Measurements from ENCODE around the gene SAV1. TPM values are rescaled to one million over a fixed set of nuclear protein-coding genes. Genes with fewer than 3 reads are reported as not detected.

SAV1 gene
- polyA plus RNA-seq, 2 of the 4 experiments (the other 2 are of a cell fraction): 20.3 TPM

DNA sequence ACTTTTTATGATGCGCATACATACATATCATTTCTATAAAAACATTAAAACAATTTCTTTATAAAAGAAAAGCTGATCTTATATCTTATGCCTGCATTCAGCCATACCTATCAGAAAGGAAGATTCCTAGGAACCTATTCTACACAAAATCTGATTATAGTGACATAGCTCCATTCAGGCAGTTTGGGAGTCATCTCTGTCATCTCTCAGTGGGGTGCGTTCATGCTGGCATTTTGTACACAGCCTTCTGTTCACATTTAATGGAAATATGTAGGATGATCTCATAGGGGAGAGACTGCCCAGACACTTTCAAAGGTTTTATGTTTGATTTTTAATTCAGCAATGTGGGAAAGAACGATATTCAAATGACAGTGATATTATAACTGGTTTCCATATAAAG is 55.3 kb downstream of the SAV1 start:
- CTCF ChIA-PET: no interaction called here
- no peak overlapping the region for H3K27ac ChIP-seq
- WGBS (ENCODE audit: missing lambda C conversion rate): 86% methylated on average over 3 of the region's 3 CpGs
- FAIRE-seq: no peak
- ATAC-seq: no peak
- no peak overlapping the region for H3K4me3 ChIP-seq
- no peak overlapping the region for H3K4me2 ChIP-seq
- H3K9me3 ChIP-seq: no peaks in the 10 kb centered on the region
- TF ChIP-seq MAFK (IDR thresholded peaks at IDR 0.05; ENCODE audit: partially characterized antibody): no peak
- POLR2A ChIA-PET: no interaction called here
- DNase-seq (ENCODE audit: low read depth in 1 of 2, low spot score in 1 of 2): no peak
- no peaks in the 10 kb centered on the region for H3K4me1 ChIP-seq

DNA sequence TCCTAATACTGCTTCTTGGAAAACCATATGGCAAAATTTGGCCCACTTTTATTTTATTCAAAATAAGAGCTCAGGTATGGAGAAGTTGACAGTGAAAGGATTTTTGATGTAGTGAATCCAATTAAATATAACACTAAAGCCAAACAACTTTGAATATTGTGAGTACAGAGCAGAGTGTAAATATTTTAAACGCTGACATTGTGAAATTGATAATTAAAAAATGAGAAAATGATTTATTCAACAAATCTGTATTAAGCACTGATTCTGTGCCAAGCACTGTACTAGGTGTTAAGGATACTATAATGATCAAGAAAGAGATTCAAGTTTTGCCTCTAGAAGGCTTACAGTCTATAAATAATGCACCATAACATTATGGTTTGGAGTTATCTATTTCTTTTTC is 57.6 kb downstream of the SAV1 start:
- no peaks in the 10 kb centered on the region for H3K4me1 ChIP-seq
- no peaks in the 10 kb centered on the region for H3K9me3 ChIP-seq
- 48% methylated on average over 1 of the region's 1 CpG for WGBS (ENCODE audit: missing lambda C conversion rate)
- ChIA-PET CTCF (interaction anchor here (1.4 to 2.1 kb wide), 2 partner anchors 9 to 166 kb away, joined by 3 to 4 read pairs; no protein-coding TSS in a partner anchor), POLR2A (no interaction called here)
- DNase-seq (ENCODE audit: low read depth in 1 of 2, low spot score in 1 of 2) (no peak), FAIRE-seq (no peak), ATAC-seq (no peak)
- H3K4me2 ChIP-seq: no peak overlapping the region
- H3K4me3 ChIP-seq: no peak overlapping the region
- TF ChIP-seq NPAS2 (CRISPR knock-in tag; IDR thresholded peaks at IDR 0.05; ENCODE audit: borderline replicate concordance) (no peak), MAFK (IDR thresholded peaks at IDR 0.05; ENCODE audit: partially characterized antibody) (peak; percentile 50)
- no peak overlapping the region for H3K27ac ChIP-seq

DNA sequence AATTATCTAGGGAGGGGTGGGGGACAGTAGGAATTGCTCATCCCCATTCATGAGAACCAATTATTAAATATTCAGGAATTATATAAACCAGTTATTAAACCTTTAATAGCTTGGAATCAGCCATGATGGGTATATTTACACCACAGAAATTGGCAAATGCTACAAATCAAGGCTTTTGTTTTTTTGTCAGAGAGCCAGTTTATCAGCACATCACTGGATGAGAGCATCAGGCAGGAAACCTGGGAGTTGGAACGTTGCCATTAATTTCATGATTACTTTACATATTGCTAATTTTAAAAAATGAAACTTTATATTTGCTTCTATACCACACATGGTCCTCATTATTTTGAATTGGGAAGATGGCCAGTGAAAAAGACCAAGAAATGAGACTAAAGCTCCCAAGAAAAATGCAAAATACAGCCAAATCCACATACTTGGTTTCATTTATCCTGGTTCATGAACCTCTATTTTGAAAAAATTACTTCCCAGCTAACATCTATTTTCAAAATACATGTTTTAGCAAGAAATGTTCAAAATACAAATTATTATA is 59.7 kb downstream of the SAV1 start:
- Histone ChIP-seq H3K4me1 (no peaks in the 10 kb centered on the region), H3K27ac (no peak overlapping the region), H3K9me3 (no peaks in the 10 kb centered on the region), H3K4me2 (no peak overlapping the region), H3K4me3 (no peak overlapping the region)
- FAIRE-seq: no peak
- 51% methylated on average over 1 of the region's 1 CpG for WGBS (ENCODE audit: missing lambda C conversion rate)
- CTCF ChIA-PET: interaction anchor here (0.8 to 2.1 kb wide), 2 partner anchors 8 to 168 kb away, joined by 3 to 4 read pairs; no protein-coding TSS in a partner anchor
- no peak for DNase-seq (ENCODE audit: low read depth in 1 of 2, low spot score in 1 of 2)
- POLR2A ChIA-PET: no interaction called here
- no peak for ATAC-seq
- no peak for TF ChIP-seq CHD4 (IDR thresholded peaks at IDR 0.05; ENCODE audit: borderline replicate concordance)
- no peak for TF ChIP-seq KDM5A (IDR thresholded peaks at IDR 0.05)
- TF ChIP-seq TP53 (CRISPR knock-in tag; IDR thresholded peaks at IDR 0.05): no peak
- TF ChIP-seq, protein P1, sequence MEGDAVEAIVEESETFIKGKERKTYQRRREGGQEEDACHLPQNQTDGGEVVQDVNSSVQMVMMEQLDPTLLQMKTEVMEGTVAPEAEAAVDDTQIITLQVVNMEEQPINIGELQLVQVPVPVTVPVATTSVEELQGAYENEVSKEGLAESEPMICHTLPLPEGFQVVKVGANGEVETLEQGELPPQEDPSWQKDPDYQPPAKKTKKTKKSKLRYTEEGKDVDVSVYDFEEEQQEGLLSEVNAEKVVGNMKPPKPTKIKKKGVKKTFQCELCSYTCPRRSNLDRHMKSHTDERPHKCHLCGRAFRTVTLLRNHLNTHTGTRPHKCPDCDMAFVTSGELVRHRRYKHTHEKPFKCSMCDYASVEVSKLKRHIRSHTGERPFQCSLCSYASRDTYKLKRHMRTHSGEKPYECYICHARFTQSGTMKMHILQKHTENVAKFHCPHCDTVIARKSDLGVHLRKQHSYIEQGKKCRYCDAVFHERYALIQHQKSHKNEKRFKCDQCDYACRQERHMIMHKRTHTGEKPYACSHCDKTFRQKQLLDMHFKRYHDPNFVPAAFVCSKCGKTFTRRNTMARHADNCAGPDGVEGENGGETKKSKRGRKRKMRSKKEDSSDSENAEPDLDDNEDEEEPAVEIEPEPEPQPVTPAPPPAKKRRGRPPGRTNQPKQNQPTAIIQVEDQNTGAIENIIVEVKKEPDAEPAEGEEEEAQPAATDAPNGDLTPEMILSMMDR (IDR thresholded peaks at IDR 0.05): no peak
- TF ChIP-seq NFE2L2 (conservative IDR thresholded peaks at IDR 0.05; ENCODE audit: low read length): no peak
- TF ChIP-seq, protein P2, sequence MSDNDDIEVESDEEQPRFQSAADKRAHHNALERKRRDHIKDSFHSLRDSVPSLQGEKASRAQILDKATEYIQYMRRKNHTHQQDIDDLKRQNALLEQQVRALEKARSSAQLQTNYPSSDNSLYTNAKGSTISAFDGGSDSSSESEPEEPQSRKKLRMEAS (IDR thresholded peaks at IDR 0.05): no peak
- no peak for TF ChIP-seq RAD21 (conservative IDR thresholded peaks at IDR 0.05 in 1 of 2, IDR thresholded peaks at IDR 0.05 in 1 of 2)
- no peak for TF ChIP-seq NPAS2 (CRISPR knock-in tag; IDR thresholded peaks at IDR 0.05; ENCODE audit: borderline replicate concordance)
- no peak for TF ChIP-seq POLR2A (IDR thresholded peaks at IDR 0.05; ENCODE audit: low read length)
- no peak for TF ChIP-seq FOSB (CRISPR knock-in tag; IDR thresholded peaks at IDR 0.05)

DNA sequence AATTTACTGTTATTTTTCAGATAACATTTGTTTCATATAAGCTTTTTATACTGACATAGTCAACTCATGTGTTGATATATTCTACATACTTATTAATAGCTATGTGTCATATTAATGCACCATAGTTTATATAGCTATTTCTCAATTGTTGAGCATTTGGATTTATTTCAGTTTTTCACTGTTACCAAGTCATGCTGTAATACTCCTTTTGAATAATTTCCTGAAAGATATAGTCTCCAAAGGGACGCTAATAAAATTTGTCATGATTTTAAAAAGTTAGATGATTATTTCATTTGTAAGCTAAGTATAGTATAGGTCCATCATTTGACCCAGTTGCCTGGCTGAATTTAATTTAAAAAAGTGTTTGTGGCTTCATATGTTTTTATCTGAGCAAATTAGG is 60.3 kb downstream of the SAV1 start:
- Histone ChIP-seq H3K27ac (no peak overlapping the region), H3K4me1 (no peaks in the 10 kb centered on the region), H3K4me3 (no peak overlapping the region), H3K9me3 (no peaks in the 10 kb centered on the region), H3K4me2 (no peak overlapping the region)
- POLR2A ChIA-PET: no interaction called here
- TF ChIP-seq, protein P3, sequence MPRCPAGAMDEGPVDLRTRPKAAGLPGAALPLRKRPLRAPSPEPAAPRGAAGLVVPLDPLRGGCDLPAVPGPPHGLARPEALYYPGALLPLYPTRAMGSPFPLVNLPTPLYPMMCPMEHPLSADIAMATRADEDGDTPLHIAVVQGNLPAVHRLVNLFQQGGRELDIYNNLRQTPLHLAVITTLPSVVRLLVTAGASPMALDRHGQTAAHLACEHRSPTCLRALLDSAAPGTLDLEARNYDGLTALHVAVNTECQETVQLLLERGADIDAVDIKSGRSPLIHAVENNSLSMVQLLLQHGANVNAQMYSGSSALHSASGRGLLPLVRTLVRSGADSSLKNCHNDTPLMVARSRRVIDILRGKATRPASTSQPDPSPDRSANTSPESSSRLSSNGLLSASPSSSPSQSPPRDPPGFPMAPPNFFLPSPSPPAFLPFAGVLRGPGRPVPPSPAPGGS (IDR thresholded peaks at IDR 0.05): no peak
- no peak for TF ChIP-seq SMC3 (IDR thresholded peaks at IDR 0.05)
- TF ChIP-seq SREBF2 (IDR thresholded peaks at IDR 0.05): no peak
- TF ChIP-seq KDM1A (IDR thresholded peaks at IDR 0.05; ENCODE audit: low read depth): no peak
- TF ChIP-seq ESRRA (IDR thresholded peaks at IDR 0.05; ENCODE audit: borderline replicate concordance, low read length): no peak
- TF ChIP-seq ZSCAN20 (CRISPR knock-in tag; IDR thresholded peaks at IDR 0.05): no peak
- no peak for TF ChIP-seq RAD21 (conservative IDR thresholded peaks at IDR 0.05 in 1 of 2, IDR thresholded peaks at IDR 0.05 in 1 of 2)
- no peak for TF ChIP-seq FOSB (CRISPR knock-in tag; IDR thresholded peaks at IDR 0.05)
- 74% methylated on average over 1 of the region's 1 CpG for WGBS (ENCODE audit: missing lambda C conversion rate)
- ATAC-seq (no peak), FAIRE-seq (no peak), DNase-seq (ENCODE audit: low read depth in 1 of 2, low spot score in 1 of 2) (no peak)
- CTCF ChIA-PET: interaction anchor here (0.8 to 1.5 kb wide), 5 partner anchors 7 to 290 kb away, joined by 3 to 4 read pairs (median 3); no protein-coding TSS in a partner anchor
